GM12864 (cell line): ENCODE measurements around the gene TCERG1L.

Experiments
- DNase-seq: peaks from one replicate; pipeline ENCODE4 v3.0.0-alpha.2; 2011; ENCODE audit warnings: low read depth
- H3K4me3 ChIP-seq: 2 replicates; pipeline ENCODE4 v1.5.1; 2011; ENCODE audit warnings: mild to moderate bottlenecking, low read depth, low read length, control low read depth
- TF ChIP-seq, protein P1 (sequence below): IDR thresholded peaks from 2 replicates; pipeline ENCODE4 v1.5.1; 2011; ENCODE audit warnings: low read depth, mild to moderate bottlenecking, moderate library complexity, low read length, control low read depth, inconsistent platforms; ENCODE audit errors: missing control alignments

TCERG1L gene

DNA sequence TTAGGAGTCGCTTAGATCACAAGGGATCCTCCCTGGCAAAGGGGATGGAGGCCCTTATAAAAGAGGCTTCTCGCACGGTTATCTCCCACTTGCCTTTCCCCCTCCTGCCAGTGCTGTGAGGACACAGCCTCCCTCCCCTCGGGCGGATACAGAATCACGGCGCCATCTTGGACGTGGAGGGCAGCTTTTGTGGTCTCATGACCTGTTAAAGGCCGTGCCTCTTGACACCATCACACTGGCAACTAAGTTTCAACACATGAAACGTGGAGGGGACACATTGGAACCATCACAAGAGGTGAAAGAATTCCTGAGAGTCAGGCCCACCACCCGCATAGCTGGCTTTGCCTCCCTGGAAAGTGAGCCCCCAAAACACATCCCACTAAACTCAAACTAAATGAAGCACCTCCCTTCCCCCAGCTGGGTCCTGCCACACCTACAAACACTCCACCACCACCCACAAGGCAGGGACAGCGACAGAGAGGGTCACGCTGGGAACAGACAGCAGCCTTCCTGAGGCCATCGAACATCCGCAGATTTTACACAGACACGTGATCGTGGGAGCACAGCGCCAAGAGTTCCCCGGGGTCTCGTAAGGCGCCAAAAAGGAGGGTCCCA lies 110.6 kb downstream of the TCERG1L start:
- no peak overlapping the region for H3K4me3 ChIP-seq
- TF ChIP-seq, protein P1, sequence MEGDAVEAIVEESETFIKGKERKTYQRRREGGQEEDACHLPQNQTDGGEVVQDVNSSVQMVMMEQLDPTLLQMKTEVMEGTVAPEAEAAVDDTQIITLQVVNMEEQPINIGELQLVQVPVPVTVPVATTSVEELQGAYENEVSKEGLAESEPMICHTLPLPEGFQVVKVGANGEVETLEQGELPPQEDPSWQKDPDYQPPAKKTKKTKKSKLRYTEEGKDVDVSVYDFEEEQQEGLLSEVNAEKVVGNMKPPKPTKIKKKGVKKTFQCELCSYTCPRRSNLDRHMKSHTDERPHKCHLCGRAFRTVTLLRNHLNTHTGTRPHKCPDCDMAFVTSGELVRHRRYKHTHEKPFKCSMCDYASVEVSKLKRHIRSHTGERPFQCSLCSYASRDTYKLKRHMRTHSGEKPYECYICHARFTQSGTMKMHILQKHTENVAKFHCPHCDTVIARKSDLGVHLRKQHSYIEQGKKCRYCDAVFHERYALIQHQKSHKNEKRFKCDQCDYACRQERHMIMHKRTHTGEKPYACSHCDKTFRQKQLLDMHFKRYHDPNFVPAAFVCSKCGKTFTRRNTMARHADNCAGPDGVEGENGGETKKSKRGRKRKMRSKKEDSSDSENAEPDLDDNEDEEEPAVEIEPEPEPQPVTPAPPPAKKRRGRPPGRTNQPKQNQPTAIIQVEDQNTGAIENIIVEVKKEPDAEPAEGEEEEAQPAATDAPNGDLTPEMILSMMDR = no peak
- no peak for DNase-seq

DNA sequence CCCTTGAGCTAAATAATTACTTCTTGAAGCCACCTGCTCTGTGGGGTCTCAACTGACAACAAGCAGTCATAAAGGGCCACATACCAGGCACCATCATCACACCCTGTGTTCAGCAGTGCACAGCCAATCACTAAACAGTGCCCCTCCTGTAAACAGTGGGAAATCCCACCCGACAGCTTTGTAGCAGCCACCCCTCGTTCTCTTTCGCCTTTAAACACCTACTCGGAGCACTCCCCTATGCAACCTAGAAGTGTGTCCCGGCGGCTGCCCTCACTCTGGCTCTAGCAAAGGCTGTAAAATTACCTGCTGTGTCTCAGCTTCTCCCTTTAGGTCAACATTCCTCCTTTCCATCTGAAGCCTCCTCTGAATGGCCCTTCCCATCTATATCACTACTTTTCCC lies 111.9 kb downstream of the TCERG1L start:
- TF ChIP-seq, protein P1 = no peak
- no peak for DNase-seq

DNA sequence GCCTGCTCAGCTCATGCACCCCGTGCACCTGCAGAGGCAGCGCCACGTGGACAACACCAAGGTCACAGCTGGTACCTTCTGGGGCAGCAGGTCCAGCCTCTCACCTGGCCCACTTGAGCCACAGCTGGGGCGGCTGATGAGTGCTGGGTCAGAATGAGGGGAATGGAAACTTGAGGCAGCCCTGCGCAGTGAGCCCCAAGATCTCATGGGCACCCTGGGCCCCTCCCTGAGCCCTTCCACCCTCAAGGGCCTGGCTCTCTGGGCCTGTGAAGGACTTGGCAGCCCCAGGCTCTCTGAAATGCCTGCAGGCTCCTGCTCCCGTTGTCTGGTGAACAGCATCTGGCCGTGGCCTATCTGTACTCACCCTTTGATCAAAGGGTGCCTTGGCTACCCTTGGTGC lies 112.7 kb downstream of the TCERG1L start:
- TF ChIP-seq, protein P1 = no peak
- no peak for DNase-seq
- no peak overlapping the region for H3K4me3 ChIP-seq

More for the DNA sequence above, 111.9 kb downstream of the TCERG1L start:
- no peak overlapping the region for H3K4me3 ChIP-seq

DNA sequence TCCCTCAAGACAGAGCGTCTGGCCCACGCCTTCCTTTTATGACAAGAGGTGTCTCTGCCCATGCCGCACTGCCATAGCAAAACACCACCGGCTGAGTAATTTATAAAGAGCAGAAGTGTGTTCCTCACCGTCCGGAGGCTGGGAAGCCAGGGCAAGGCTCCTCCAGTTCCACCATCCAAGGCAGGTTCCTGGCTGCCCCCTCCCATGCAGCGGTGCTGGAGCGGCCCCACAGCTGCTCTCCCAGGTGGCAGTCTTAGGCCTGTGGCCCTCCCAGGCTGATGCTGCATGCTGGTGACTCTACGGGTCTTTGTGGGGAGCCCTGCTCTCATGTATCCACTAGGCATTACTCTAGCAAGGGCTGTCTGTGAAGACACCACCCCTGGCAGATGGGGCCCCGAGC lies 113.1 kb downstream of the TCERG1L start:
- H3K4me3 ChIP-seq = no peak overlapping the region
- DNase-seq = no peak
- TF ChIP-seq, protein P1 = no peak

DNA sequence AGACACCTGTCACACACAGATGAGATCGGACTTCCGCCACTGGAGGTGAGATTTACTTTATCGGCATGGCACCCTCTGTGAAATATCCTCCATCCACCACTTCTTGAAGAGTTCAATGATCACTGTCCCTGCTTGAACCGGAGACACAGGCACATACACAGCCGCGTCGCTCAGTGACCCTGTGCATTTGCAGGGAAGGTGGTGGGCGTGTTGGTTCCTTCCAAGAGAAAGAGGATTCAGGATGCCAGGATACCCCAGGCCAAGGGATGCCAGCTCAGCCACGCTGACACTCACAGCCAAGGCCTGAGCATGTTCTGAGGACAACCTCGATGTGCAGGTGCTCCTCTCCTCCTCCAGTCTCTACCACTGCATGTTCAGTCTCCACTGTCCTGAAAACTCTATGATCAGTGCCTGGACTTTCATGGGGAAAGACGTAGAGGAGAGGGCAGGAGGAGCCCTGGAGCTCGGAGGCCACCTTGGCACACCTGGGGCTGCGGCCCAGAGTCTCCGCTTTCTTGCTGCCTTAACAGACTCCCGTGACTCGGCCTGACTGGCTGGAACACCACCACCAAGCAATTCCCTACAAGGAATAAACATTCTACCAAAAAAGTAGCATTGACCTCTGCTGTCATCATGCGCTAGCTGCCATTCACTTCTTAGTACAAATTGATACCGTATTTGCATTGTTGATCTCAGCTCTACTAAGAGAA lies 115.2 kb downstream of the TCERG1L start:
- TF ChIP-seq, protein P1 = no peak
- no peak overlapping the region for H3K4me3 ChIP-seq
- DNase-seq = no peak

DNA sequence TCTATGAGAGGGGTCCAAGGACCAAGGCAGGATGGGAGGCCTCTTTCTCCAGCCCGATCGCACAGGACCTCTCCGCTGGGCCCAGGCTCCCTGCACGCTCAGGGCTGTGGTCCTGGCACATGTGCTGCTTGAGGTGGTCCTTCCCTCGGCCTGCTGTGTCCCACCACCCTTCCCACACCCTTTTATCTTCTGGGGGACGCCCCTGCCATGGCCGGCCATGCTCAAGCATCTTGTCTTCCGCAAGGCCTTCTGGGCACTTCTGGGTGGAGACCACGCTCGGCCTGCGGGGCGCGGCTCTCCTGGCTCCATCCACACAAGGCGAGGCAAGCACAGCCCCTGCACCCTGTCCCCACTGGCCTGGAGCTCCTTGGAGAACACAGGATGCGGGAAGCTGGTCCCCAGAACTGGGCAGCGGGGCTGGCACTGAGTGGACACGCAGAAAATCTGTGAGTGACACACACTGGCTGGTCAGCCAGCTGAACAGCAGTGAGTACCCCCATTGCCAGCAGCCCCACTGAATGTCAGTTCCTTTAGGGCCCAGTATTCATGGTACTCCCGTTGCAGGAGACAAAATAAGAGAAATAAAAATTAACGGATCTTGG lies 115.9 kb downstream of the TCERG1L start:
- TF ChIP-seq, protein P1 = no peak
- DNase-seq = no peak
- H3K4me3 ChIP-seq = no peak overlapping the region
